Omental fat pad (tissue), 4 donors: ENCODE data around the gene ARSB. TPM values are rescaled to one million over a fixed set of nuclear protein-coding genes. Genes with fewer than 3 reads are reported as not detected.
"Not testable (repeated sequence)": the region's sequence is repeated elsewhere in the genome, so short reads cannot be mapped to it uniquely, and the experiment has no call there.

Source experiments
- ATAC-seq: fragments of 150-250 bp; one replicate; pipeline ENCODE4 v1.9.1; 2016; ENCODE audit warnings: mild to moderate bottlenecking, moderate library complexity; ENCODE audit not compliant: low FRiP score
- DNase-seq: peaks from one replicate; pipeline ENCODE4 v3.0.0-alpha.2; 2019; ENCODE audit warnings: low spot score
- CTCF ChIP-seq, 3 donors: fragments of 450-650 bp; IDR thresholded peaks; one replicate each; pipeline ENCODE4 v1.5.1; 2016 to 2017; ENCODE audit warnings: antibody characterized with exemption in 3 of 3, mild to moderate bottlenecking in 3 of 3, moderate library complexity in 2 of 3
- total RNA-seq, 4 donors: library from RNA; depleted of rRNA; stranded (reverse); fragments of >200 nt; gene quantifications; one replicate each; pipeline ENCODE4 v1.1.0, GENCODE V29; 2016

Gene ARSB
- total RNA-seq, 4 donors from 2014 or later: 15.4 to 22.7 (median 15.8) TPM

- ATAC-seq: no peak
- TF ChIP-seq CTCF (IDR thresholded peaks at IDR 0.05): no peak
- no peak for DNase-seq
Measured at GRCh38 chr5:78741019-78741418, 244.1 kb downstream of the ARSB start.

DNA sequence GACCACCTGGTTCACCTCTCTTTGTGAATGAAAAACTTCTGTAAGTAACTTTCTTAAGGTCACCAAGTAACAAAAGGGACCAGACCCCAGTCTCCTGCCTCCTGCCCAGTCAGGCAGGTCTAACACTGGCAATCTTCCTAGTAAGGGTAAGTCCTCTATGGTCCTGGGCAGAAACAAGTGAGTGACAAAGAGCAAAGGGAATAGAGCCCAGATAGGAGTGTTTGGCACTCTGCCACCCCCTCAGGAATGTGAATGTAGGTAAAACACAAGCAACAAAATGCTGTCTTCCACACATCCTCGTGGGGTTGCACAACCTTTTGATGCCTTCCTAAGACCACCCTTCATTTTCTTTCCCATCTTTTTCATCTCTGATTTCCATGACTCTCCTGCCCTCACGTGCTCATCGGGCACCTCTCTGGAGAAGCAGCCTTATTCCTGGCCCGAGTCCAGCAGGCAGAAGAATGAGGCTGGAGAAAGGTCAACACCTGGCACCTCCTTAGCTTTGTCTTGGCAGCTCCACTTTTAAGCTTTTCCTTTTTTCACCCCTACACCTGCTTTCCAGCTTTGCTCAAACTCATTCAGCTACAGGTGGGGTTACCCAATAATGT is 246.3 kb downstream of the ARSB start:
- TF ChIP-seq CTCF (IDR thresholded peaks at IDR 0.05): no peak
- no peak for ATAC-seq

GRCh38 chr5:78738104-78738503 is 247.0 kb downstream of the ARSB start:
- DNase-seq (no peak), ATAC-seq (no peak)
- no peak for TF ChIP-seq CTCF (IDR thresholded peaks at IDR 0.05)

More for the DNA sequence above, 246.3 kb downstream of the ARSB start:
- DNase-seq: no peak

DNA sequence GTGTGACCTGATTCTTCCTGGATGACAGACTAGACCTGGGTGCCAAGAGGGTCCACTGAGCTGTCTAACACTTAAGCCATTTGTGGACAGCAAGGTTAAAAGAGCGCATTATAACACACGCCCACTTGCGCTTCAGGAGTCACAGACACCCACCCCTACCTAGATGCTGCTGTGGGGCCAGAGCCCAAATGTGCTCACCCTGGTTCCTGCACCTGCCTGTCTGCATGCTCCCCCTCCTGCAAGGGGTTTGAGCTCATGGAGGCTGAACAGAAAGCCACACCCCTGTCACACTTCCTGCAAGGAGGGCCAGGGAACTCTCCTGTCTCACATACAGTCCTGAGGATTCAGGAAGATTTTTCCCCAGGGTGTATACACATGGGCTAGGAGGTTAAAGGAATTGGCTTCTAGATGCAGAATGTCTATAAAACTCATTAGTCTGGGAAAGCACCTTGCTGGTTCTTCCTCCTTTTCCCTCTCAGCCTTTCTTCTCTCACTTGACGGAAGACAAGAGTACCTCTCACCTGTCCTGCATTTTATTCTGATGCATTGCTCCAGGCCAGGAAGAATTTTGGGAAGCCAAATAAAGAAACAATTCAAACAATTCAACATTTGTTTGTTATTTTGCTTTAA is 249.2 kb downstream of the ARSB start:
- DNase-seq: no peak

GRCh38 chr5:78734950-78735349 is 250.2 kb downstream of the ARSB start:
- no peak for ATAC-seq
- TF ChIP-seq CTCF (IDR thresholded peaks at IDR 0.05): no peak

More for the DNA sequence above, 249.2 kb downstream of the ARSB start:
- no peak for TF ChIP-seq CTCF (IDR thresholded peaks at IDR 0.05)
- no peak for ATAC-seq

GRCh38 chr5:78734094-78734845 is 250.8 kb downstream of the ARSB start:
- no peak for TF ChIP-seq CTCF (IDR thresholded peaks at IDR 0.05)
- ATAC-seq (no peak), DNase-seq (no peak)

More at GRCh38 chr5:78734950-78735349, 250.2 kb downstream of the ARSB start:
- no peak for DNase-seq

DNA sequence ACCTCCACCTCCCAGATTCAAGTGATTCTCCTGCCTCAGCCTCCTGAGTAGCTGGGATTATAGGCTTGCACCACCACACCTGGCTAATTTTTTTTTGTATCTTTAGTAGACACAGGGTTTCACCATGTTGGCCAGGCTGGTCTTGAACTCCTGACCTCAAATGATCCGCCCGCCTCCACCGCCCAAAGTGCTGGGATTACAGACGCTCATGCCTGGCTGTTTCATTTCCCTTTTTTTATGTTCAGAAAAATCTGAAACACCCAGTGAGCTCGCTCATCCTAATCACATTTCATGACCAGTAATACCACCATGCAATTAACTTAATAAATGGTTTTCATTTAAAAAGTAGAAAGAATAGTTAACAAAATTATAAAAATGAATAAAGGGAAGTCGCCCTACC is 252.4 kb downstream of the ARSB start:
- ATAC-seq, DNase-seq: not testable (repeated sequence)
